Daoy (cell line): Measurements from ENCODE around the gene TKTL2. TPM values are rescaled to one million over a fixed set of nuclear protein-coding genes. Genes with fewer than 3 reads are reported as not detected.

Source experiments
- DNase-seq: peaks from one replicate; pipeline ENCODE4 v3.0.0-alpha.2; 2015; ENCODE audit warnings: low read depth
- total RNA-seq: library from RNA; depleted of rRNA; stranded (reverse); fragments of >200 nt; shearing (Covaris generic); gene quantifications from 2 replicates; pipeline ENCODE4 v1.2.3, GENCODE V29; 2014; rRNA removed

TKTL2 gene, protein sequence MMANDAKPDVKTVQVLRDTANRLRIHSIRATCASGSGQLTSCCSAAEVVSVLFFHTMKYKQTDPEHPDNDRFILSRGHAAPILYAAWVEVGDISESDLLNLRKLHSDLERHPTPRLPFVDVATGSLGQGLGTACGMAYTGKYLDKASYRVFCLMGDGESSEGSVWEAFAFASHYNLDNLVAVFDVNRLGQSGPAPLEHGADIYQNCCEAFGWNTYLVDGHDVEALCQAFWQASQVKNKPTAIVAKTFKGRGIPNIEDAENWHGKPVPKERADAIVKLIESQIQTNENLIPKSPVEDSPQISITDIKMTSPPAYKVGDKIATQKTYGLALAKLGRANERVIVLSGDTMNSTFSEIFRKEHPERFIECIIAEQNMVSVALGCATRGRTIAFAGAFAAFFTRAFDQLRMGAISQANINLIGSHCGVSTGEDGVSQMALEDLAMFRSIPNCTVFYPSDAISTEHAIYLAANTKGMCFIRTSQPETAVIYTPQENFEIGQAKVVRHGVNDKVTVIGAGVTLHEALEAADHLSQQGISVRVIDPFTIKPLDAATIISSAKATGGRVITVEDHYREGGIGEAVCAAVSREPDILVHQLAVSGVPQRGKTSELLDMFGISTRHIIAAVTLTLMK
- total RNA-seq: not detected in 2 replicates

DNA sequence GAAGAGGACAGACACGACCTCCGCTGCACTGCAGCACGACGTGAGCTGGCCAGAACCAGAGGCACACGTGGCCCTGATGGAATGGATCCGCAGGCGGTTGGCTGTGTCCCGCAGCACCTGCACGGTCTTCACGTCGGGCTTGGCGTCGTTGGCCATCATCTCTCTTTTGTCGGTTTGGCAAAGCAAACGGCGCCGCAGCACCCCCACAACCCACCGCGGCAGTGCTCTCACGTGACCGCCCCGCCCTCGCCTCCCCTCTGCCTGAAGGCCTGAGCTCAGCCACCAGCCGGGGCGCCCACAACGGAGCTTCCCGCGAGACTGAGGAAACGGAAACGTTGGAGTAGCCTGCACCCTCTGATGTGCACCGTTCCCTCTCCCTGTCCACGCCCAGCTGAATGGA, at the start of gene TKTL2:
Gene TKTL2, minus strand, starts transcription at position 179 of the 400 bp plus-strand sequence. Its CDS starts 20 bp downstream, at position 159.
- DNase-seq: no peak

DNA sequence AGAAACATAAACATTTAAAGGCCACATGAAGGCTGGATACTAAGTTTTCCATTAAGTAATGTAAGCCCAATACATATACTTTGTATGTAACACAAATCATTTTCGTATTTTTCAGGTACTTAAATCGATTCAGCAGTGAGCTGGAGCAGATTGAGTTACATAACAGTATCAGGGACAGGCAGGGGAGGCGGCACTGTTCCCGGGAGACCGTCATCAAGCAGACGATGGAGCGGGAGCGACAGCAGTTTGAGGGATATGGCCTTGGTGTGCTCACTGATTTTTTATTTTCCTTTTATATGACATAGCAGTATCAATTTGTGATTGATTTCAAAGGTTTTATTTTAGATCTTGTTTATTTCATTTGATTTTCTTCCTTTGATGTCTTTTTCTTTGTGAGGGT, 41.6 kb upstream of the TKTL2 start:
- no peak for DNase-seq

DNA sequence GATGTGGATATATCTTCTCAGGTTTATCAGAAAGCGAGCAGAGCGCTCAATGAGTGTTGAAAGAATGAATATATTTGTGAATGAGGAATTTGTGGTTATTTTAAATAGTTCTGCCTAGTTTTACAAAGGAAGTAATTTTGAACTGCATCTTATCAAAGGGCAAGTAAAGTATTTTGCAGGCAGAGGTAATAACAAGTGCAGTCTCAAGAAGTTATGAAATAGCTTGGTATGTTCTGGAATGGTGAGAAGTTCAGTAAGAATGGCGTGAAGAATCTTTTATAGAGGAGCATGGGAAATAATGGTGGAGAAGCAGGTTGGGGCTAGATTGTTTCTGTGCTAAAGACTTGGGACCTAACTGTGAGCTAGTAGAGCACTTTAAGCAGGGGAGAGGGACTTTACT, 31.8 kb upstream of the TKTL2 start:
- no peak for DNase-seq

DNA sequence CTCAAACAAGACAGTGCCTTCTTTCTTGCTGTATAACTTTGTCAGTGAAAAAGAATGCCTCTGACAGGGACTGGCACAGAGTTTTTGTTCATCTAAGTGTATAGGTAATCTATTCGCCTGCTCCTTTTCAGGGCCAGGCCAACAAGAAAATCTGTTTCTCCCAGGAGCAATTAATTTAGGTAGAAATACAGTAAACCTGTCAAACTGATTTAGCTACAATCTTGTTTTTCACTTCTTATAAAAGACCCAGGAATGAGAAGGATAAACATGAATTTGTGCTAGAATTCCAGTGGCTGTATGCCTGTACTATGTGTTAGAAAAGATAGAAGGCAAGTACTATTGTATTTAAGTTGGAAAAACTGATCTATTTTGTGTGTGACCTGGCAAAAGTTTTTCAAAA, 27.0 kb upstream of the TKTL2 start:
- no peak for DNase-seq

DNA sequence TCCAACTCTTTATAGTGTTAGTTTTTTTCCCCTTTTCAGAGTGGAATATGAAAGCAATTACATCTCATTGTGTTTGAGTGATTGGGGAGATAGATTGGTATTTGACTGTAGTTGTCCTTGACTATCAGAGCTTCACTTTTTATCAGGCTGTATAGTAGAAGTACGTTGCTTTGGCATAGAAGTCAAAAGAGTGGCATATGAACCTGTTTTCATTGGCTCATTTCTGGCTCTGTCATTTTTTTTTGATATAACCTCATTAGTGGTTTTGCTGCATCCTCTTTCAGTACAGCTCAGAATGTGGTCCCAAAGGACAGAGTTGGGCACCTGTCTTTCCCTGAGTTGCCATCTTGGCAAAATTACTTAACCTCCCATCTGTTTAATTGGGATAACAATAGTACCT, 22.3 kb upstream of the TKTL2 start:
- no peak for DNase-seq

DNA sequence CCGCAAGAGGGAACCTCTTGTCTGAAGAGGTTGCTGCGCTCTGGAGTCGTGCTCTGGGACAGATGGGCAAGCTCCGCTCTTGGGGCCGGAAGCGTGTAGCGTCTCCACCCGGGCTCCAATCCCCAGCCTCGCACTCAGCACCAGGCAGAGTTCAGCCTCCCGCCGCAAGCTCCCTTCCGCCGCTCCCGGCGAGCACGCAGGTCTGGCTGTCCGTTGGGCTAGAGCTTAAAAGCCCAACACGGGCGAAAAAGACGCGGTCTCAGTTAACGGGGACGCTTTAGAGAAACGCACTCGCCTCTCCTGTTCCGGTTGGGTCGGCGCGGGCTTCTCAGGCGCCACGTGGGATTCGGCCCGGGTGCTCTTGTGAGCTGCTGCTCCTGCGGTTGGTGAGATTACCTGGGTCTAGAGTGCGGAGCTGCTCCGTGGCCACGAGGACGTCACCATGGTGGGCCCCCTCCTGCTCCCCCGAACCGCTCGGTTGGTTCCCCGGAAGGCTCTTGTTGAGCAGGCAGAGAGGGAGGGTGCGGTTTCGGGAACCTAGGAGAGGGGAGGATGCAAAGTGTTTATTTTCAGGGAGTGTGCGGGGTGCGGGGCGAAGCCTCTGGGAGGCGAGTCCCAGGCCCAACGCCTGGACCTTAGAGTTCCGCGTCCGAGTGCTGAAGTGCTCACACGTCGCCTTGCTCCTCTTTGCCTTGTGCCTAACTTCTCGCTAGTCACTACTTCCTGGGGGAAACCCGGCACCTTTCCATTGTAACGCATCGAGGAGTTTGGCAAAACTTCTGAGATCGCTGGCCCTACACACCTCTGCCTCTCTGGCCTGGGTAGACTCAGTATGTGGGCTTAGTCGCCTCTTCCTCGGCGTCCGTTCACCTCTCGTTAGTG, 21.0 kb upstream of the TKTL2 start, which contains the start of gene TMA16:
Gene TMA16, plus strand, starts transcription at position 331 of the 882 bp plus-strand sequence. Its CDS starts 112 bp downstream, at position 443.
- DNase-seq: peak; percentile 90

DNA sequence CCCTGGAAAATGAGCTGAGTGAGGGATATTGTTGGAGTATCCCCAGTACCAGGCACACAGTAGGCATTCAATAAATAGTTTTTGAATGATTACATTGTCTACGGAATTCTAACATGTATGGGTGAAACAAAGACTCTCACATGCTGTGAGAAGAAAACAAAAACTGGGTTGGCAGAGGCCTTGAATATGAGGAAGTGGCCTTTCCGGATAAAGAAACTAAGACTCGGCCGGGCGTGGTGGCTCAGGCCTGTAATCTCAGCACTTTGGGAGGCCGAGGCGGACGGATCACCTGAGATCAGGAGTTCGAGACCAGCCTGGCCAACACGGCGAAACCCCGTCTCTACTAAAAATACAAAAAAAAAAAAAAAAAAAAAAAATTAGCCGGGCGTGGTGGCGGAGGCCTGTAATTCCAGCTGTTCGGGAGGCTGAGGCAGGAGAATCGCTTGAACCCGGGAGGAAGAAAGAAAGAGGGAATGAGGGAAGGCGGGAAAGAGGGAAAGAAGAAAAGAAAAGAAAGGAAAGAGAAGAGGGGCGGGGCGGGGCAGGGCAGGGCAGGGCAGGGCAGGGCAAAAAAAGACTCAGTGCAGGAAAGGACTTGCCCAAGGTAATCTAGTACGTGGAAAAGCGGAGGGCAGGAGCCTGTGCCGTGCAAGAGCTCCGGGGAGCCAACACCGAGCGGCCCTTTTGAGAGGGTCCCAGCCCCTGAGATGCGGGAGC, 20.2 kb upstream of the TKTL2 start:
- DNase-seq: no peak

DNA sequence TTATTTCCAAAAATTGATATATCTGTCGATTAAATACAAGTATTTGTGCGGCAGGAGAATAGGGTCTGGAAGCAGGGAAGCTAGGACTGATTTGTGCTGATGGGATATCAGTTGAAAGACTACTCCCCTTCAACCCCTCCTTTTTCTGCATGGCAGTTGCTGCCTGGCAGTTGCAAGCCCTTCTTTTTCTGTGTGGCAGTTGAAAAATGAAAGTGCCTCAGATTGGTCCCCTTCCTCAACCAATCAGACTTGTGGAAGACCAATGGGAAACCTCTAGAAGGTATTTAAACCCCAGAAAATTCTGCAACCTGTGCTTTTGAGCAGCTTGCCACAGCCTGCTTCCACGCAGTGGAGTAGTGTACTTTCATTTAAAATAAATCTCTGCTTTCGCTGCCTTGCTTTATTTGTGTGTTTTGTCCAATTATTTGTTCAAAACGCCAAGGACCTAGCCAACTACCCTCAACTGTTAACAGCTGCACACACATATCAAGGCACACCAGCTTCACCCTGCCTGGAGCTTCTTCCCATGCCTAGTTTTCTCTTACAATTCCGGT, 19.5 kb upstream of the TKTL2 start:
- no peak for DNase-seq

DNA sequence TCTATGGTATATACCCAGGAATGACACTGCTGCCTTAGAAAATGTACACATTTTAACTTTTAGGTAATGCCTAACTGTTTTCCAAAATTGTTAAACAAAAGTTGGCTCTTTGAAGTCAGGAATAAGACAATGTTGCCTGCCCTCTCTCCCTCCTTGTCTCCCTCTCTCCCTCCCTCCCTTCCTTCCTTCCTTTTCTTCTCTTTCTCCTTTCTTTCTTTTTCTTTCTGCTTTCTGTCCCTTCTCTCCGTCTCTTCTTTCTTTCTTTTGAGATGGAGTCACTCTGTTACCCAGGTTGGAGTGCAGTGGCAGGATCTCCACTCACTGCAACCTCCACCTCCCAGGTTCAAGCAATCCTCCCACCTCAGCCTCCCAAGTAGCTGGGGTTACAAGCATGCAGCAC, 16.4 kb upstream of the TKTL2 start:
- no peak for DNase-seq

DNA sequence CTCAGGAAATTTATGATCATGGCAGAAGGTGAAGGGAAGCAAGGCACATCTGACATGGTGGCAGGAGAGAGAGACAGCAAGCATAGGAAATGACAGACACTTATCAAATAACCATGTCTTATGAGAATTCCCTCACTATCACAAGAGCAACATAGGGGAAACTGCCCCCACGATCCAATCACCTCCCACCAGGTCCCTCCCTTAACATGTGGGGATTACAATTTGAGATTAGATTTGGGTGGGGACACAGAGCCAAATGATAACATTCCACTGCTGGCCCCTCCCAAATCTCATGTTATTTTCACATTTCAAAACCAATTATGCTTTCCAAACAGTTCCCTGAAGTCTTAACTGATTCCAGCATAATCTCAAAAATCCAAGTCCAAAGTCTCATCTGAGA, 12.8 kb upstream of the TKTL2 start:
- no peak for DNase-seq

DNA sequence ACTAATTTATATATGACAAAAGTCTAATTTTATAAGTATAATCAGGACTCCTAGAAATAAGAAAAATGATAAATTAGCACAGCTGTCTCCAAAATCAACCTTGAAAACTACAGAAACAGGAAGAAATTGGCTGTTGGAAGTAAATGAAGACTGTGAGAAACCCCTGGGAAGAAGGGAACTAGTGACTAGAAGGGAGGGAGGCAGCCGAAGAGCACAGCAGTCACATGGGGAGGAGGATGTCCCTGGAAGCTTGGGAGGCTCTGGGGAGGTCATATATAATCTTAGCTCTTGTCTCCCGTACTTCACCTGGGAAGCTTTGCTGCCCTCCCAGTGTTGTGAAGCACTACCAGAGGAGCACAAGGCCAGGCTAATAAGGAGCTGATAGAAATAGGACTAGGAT, 12.0 kb upstream of the TKTL2 start:
- no peak for DNase-seq

DNA sequence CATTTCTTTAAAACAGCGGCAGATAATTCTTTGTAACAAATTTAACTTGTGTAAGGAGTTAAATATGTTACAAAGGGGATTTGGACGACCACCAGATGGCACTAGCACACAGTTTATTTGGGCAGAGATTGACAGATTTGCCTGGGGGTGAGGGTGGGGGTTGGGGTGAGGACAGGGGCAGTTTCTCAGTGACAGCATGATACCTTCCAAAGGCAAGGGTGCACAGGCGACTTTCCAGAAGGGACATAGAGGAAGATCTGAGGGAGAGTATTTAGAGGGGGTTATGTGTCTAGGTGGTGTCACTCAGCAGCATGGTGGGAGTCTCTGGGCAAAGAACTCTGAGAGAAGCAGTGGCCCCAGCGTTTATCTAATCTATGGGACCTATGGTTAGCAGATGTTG, 11.4 kb upstream of the TKTL2 start:
- peak; percentile 21 for DNase-seq

DNA sequence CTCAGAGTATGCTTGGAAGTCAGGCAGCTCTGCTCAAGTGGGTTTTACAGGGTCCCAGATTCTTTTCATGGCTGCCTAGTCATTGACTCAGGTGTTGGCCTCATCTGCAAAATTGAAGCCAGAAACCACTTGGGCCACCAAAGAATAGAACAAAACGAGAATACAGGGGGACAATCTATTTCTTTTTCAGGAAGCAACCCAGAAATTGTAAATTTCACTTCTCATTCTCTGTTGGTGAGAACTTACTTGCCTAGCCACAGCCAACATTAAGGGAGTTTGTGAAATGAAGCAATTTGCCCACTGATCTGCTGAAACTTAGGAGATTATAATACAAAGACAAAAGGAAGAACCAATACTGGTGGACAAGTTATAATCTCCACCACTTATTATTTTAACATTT, 8.6 kb upstream of the TKTL2 start:
- no peak for DNase-seq

DNA sequence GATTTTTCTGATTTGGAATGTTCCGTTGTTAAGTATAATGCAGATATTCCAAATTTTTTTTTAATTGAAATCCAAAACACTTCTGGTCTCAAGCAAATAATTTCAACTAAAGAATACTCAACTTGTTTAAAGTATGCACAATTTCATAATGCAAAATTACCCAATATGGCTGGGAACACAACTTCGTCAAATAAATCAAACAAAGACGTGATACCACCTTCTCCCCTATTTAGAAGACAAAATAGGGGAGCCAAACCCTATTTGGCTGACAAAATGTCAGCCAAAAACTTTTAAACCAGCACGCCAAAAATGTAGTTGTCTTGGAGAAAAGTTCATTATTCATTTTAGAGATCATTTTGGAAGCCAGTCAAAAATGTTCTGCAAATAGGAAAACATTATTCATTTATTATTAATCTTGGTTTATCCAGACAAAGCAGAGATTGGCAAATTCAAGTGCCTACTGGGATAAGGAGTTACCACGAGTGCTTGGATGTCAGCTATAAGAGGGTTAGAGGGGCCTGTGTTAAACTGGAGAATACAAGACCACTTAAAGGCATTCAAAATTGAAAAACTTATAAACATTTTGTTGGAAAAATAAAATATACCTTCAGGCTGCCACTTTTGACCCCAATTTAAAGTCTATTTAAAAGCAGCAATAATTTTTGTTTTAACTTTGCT, 3.3 kb upstream of the TKTL2 start:
- no peak for DNase-seq

DNA sequence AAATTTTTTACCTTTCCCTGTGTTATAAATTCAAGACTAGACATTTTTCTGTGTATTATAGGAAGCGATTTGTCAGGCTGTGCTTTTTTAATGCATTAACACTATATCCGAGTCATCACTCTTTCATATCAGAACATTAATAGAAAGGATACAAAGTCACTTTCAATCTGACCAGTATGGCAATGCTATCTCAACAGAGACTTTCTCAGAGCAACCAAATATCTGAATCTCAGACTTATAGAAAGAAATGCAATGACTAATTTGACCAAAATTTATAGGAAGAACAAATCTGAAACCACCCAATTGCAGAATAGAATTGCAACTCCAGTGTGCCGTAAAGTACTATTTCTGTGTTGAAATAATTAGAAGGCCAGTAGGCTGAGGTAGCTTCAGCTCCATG, 473 bp upstream of the TKTL2 start:
- no peak for DNase-seq

DNA sequence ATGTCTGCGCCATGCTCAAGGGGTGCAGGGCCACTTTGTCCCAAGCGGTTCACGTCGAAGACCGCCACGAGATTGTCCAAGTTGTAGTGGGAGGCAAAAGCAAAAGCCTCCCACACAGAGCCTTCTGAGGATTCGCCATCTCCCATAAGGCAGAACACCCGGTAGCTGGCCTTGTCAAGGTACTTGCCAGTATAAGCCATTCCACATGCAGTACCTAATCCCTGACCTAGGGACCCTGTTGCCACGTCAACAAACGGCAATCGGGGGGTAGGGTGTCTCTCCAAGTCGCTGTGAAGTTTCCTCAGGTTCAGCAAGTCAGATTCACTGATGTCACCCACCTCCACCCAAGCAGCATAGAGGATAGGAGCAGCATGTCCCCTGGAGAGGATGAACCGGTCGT, 424 bp downstream of the TKTL2 start:
- DNase-seq: no peak

DNA sequence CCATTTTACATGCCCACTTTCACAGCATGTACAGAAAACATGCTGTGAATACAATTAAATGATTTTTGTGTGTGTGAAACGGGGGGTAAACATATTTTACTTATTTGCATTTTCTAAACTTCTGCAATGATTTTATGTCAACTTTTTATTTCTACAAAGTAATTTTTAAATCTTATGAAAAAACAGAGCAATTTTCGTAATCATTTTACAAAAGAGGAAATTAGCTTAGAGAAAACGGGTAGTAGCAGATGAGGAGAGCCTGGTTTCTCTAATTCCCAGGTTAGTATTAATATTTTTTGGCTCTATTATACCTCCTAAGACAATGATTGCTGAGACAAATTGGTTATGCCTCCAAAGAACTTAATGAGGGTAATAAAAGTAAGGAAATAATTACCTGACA, 3.2 kb downstream of the TKTL2 start:
- no peak for DNase-seq

DNA sequence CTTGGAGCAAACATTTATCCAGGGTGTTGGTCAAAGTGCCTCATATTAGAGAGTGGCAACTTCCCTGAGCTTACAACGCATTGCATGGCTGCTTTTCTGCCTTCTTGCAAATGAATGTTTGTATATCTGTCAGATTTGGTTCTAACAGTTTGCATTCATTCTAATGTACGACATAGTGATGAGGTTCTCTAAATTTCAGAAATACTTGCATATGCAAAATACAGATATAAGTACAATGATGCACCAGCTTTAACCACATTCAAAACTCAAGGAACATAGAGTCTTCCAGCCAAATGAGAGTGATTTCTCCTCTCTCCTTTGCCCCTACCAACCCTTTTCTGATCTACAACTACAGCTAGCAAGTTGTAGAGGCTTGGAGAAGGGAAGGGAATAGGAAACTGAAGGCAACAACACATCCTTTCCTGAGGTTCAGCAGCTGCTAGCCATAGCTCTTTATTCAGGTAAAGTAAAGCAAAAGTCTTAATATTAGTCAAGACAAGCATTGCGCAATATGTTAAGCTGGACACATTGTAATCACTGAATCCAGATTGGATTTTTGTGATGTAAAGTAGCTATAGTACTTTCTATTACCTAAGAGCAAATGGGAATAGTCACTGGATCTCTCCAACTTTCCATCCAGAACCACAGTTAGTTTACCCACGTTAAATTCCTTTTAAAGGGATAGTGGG, 6.3 kb downstream of the TKTL2 start:
- DNase-seq: no peak

DNA sequence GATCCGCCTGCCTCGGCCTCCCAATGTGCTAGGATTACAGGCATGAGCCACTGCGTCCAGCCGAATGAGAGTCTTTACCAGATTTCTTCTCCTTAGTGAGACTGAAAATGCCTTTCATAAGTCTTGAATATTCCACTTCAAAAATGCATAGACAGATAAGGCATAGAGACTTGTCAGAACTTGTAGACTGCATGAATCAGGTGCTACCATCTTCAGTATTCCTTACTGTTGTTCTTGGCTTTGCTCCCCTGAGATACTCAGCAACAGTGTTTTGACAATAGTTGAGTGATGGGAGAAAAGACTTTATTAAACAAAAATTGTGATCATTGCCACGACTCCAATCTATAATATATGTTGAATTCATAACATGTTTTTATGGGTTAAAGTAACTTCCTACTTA, 11.0 kb downstream of the TKTL2 start:
- DNase-seq: no peak

DNA sequence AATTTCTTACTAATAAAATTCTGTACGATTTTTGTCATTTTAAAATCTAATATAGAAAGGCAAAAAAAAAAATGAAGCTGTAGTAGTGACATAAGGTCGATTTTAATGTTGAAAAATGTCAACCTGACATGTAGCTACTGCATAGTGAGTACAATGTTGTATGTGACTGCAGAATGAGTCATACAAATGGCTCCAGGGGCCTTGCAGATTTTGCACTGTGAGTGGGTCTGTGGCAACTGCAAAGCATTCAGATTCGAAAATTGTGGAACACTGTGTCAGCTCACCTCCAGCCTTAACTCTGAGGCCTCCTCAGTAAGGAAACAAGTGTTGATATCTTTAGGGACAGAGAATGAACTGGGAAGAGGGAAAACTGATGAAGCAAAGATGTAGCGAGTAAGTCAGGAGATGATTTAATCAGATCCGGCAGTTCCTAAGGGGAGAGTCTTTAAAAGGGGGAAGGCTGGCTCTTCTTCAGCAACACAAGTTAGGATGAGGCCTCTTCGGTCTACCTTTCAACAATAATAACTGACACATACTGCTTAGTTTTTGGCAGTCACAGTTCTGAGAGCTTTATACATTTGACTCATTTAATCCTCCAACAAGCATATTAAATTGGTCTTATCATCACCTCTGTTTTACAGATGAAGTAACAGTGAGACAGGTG, 24.9 kb downstream of the TKTL2 start:
- peak; percentile 36 for DNase-seq
